Coronary artery (tissue), 2 donors: ENCODE measurements around the gene TOR1A.
A peak's percentile ranks its signal among the peaks of the same experiment; 100 is the strongest.

Experiments
- DNase-seq: peaks from one replicate; pipeline ENCODE4 v3.0.0-alpha.2; 2017; ENCODE audit warnings: low spot score
- H3K27ac ChIP-seq, 2 donors: fragments of 200-600 bp; sonication (generic); one replicate each; pipeline ENCODE4 v1.5.1; 2016 to 2019
- H3K4me3 ChIP-seq: fragments of 200-600 bp; sonication (generic); 2 replicates; pipeline ENCODE4 v1.5.1; 2016; ENCODE audit warnings: mild to moderate bottlenecking, moderate library complexity
- CTCF ChIP-seq: fragments of 200-600 bp; sonication (generic); IDR thresholded peaks from one replicate; pipeline ENCODE4 v1.5.1; 2019; ENCODE audit warnings: antibody characterized with exemption

Gene TOR1A

GRCh38 chr9:129810788-129811187, 13.1 kb downstream of the TOR1A start:
- Histone ChIP-seq H3K4me3 (no peak overlapping the region), H3K27ac (no peak overlapping the region)
- DNase-seq: no peak
- no peak for TF ChIP-seq CTCF

GRCh38 chr9:129810116-129810515, 13.8 kb downstream of the TOR1A start:
- no peak for DNase-seq
- Histone ChIP-seq H3K4me3 (no peak overlapping the region), H3K27ac (no peak overlapping the region)
- no peak for TF ChIP-seq CTCF

- TF ChIP-seq CTCF: no peak
- DNase-seq: no peak
- Histone ChIP-seq H3K4me3 (no peak overlapping the region), H3K27ac (no peak overlapping the region)
Observed at GRCh38 chr9:129809346-129809745, 14.6 kb downstream of the TOR1A start.

GRCh38 chr9:129806061-129806460, 17.9 kb downstream of the TOR1A start:
- no peak overlapping the region for H3K27ac ChIP-seq
- TF ChIP-seq CTCF: no peak
- no peak for DNase-seq
- no peak overlapping the region for H3K4me3 ChIP-seq

- no peak for TF ChIP-seq CTCF
- no peak for DNase-seq
- Histone ChIP-seq H3K27ac (peak overlapping the region; percentile 79 to 97), H3K4me3 (peak overlapping the region; percentile 100)
Observed at GRCh38 chr9:129803676-129804060, 20.3 kb downstream of the TOR1A start.

GRCh38 chr9:129802833-129803675, 20.9 kb downstream of the TOR1A start, which contains the start of gene TOR1B:
Gene TOR1B (plus strand): TSS chr9:129803184. CDS start chr9:129803213, 29 bp downstream.
- TF ChIP-seq CTCF: no peak
- peak within 1 kb of the TSS; percentile 79 to 97 for H3K27ac ChIP-seq
- peak within 1 kb of the TSS; percentile 100 for H3K4me3 ChIP-seq
- DNase-seq: peak; percentile 96

- H3K4me3 ChIP-seq: no peak overlapping the region
- no peak for TF ChIP-seq CTCF
- no peak overlapping the region for H3K27ac ChIP-seq
- no peak for DNase-seq
Observed at GRCh38 chr9:129801504-129801903, 22.4 kb downstream of the TOR1A start.
